HepG2 (cell line): ENCODE measurements around the gene GLB1L. TPM values are rescaled to one million over a fixed set of nuclear protein-coding genes. Genes with fewer than 3 reads are reported as not detected.

Experiments used
- ASH2L ChIP-seq: fragments of 300-600, 200-600 bp; sonication (generic); IDR thresholded peaks from 2 replicates; pipeline ENCODE4 v1.7.0; 2017; ENCODE audit warnings: low read depth, mild to moderate bottlenecking, moderate library complexity, mixed read lengths, low read length; ENCODE audit not compliant: insufficient read length
- ERF ChIP-seq: IDR thresholded peaks from 2 replicates; pipeline ENCODE4 v1.6.1; 2018; ENCODE audit warnings: missing biosample characterization, missing genetic modification reagents
- FOXK2 ChIP-seq: fragments of 450-650 bp; IDR thresholded peaks from 2 replicates; pipeline ENCODE4 v1.6.1; 2016
- JUNB ChIP-seq: sonication (generic); formaldehyde crosslinking; IDR thresholded peaks from 2 replicates; pipeline ENCODE4 v1.8.0; 2022; ENCODE audit warnings: missing genetic modification reagents, mild to moderate bottlenecking, borderline replicate concordance
- KDM4B ChIP-seq: sonication (generic); formaldehyde crosslinking; IDR thresholded peaks from 2 replicates; pipeline ENCODE4 v1.4.0; 2020; ENCODE audit warnings: missing genetic modification reagents
- KLF13 ChIP-seq: sonication (generic); formaldehyde crosslinking; IDR thresholded peaks from 2 replicates; pipeline ENCODE4 v1.4.0; 2020; ENCODE audit warnings: mild to moderate bottlenecking, missing genetic modification reagents
- MED13 ChIP-seq: sonication (generic); formaldehyde crosslinking; IDR thresholded peaks from 2 replicates; pipeline ENCODE4 v1.5.0; 2020; ENCODE audit warnings: missing genetic modification reagents
- SAP130 ChIP-seq: IDR thresholded peaks from 2 replicates; pipeline ENCODE4 v1.6.1; 2016; ENCODE audit warnings: low read depth
- SP1 ChIP-seq, 2 experiments: fragments of 450-650 bp in 1 of 2; sonication (generic) in 1 of 2; formaldehyde crosslinking in 1 of 2; IDR thresholded peaks; 2 replicates each; pipeline versions ENCODE4 v1.4.0 to v1.6.1; 2016 to 2020; ENCODE audit warnings: missing genetic modification reagents in 1 of 2
- TAF1 ChIP-seq: sonication (generic); formaldehyde crosslinking; IDR thresholded peaks from 2 replicates; pipeline ENCODE4 v1.4.0; 2020; ENCODE audit warnings: missing genetic modification reagents
- ZBTB42 ChIP-seq: sonication (generic); formaldehyde crosslinking; IDR thresholded peaks from 2 replicates; pipeline ENCODE4 v1.5.0; 2020; ENCODE audit warnings: mild to moderate bottlenecking, missing genetic modification reagents
- ZNF350 ChIP-seq: sonication (generic); formaldehyde crosslinking; IDR thresholded peaks from 2 replicates; pipeline ENCODE4 v1.4.0; 2020; ENCODE audit warnings: mild to moderate bottlenecking, low read depth, missing genetic modification reagents, borderline replicate concordance
- ZNF382 ChIP-seq: sonication (generic); formaldehyde crosslinking; IDR thresholded peaks from 2 replicates; pipeline ENCODE4 v1.5.0; 2020; ENCODE audit warnings: missing genetic modification reagents, mild to moderate bottlenecking, borderline replicate concordance
- ZNF550 ChIP-seq: sonication (generic); formaldehyde crosslinking; IDR thresholded peaks from 2 replicates; pipeline ENCODE4 v1.4.0; 2020; ENCODE audit warnings: mild to moderate bottlenecking, missing genetic modification reagents, borderline replicate concordance
- ZNF672 ChIP-seq: sonication (generic); formaldehyde crosslinking; IDR thresholded peaks from 2 replicates; pipeline ENCODE4 v1.8.1; 2022; ENCODE audit warnings: missing genetic modification reagents
- ZNF678 ChIP-seq: sonication (generic); formaldehyde crosslinking; IDR thresholded peaks from 2 replicates; pipeline ENCODE4 v1.4.0; 2020; ENCODE audit warnings: mild to moderate bottlenecking, missing genetic modification reagents
- ZSCAN30 ChIP-seq: sonication (generic); formaldehyde crosslinking; IDR thresholded peaks from 2 replicates; pipeline ENCODE4 v1.5.0; 2020; ENCODE audit warnings: mild to moderate bottlenecking, missing genetic modification reagents
- polyA plus RNA-seq, 8 experiments: library from polyadenylated mRNA; depleted of rRNA in 3 of 8; stranded (reverse) in 7 of 8; unstranded in 1 of 8; fragments of >200 nt; fragmentation: Illumina TruSeq in 4 of 8; extraction: Trizol in 4 of 8; gene quantifications; 2 replicates each; pipeline versions ENCODE4 v1.2.1 to v1.2.3, GENCODE V29; 2011 to 2016; ENCODE audit warnings: low read depth in 4 of 8, missing spikeins in 1 of 8, mixed read lengths in 1 of 8; ENCODE audit not compliant: insufficient read depth in 1 of 8
- total RNA-seq, 5 experiments: library from RNA; depleted of rRNA; stranded (reverse); fragments of >200 nt; fragmentation: Illumina TruSeq; extraction: Trizol; gene quantifications; 2 replicates each; pipeline ENCODE4 v1.2.3, GENCODE V29; 2016; ENCODE audit warnings: low read depth in 1 of 5
- TF ChIP-seq, protein P1 (sequence below): sonication (generic); formaldehyde crosslinking; IDR thresholded peaks from 2 replicates; pipeline ENCODE4 v1.8.1; 2022; ENCODE audit warnings: low read depth, mild to moderate bottlenecking, missing genetic modification reagents
- TF ChIP-seq, protein P2 (sequence below): conservative IDR thresholded peaks from 2 replicates; pipeline ENCODE4 v1.6.1; 2018; ENCODE audit warnings: missing genetic modification reagents
- TF ChIP-seq, protein P3 (sequence below): sonication (generic); formaldehyde crosslinking; IDR thresholded peaks from 2 replicates; pipeline ENCODE4 v1.4.0; 2020; ENCODE audit warnings: missing genetic modification reagents, borderline replicate concordance

GLB1L gene
- total and polyA plus RNA-seq, 2 of the 13 experiments (the other 11 are each of a cell fraction or from before 2014, with no cell fraction given): 6.8 to 7.3 TPM

DNA sequence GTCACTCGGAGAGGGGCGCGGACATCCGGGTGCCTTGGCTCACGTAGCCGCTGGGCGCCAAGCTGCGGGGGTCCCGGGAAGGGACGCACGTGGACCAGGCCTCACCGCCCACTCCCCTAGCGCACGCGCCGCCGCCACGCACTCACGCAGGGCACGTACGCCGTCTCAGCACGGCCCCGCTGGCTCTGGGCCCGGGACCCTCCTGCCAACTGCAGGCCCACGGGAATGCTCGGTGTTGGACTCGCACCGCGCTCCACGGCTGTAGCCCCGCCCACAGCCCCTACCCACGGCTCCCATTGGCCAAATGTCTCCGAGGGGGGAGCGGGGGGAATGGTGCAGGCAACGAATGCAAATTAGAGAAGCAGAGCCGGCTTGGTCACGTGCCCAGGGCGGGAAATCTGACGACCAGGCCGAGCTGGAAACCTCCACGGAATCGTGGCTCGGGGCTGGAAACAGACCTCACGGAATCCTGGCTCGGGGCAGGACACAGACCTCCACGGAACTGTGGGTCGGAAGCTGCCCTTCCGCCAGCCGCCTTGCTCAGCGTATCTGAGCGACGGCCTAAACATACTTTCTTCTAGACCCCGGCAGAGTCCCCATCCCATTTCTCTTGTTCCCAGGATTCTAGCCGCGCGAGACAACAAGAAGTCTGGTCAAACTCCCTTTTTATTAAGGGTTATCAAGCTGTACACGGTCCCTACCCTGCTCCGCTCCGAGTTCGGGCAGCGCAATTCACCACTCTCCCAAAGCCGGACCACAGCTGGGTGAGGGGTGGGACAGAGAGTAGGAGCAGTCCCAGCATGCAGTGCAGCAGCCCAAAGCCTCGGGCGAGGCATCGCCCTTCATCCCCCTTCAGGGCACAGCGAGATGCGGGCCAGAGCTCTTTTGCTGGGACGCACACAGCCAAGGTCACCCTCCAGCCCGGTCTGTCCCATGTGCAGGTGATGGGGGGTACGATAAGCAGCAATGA is 26.2 kb downstream of the GLB1L start, which contains the start of gene ABCB6 (continued):
- TF ChIP-seq, protein P1, sequence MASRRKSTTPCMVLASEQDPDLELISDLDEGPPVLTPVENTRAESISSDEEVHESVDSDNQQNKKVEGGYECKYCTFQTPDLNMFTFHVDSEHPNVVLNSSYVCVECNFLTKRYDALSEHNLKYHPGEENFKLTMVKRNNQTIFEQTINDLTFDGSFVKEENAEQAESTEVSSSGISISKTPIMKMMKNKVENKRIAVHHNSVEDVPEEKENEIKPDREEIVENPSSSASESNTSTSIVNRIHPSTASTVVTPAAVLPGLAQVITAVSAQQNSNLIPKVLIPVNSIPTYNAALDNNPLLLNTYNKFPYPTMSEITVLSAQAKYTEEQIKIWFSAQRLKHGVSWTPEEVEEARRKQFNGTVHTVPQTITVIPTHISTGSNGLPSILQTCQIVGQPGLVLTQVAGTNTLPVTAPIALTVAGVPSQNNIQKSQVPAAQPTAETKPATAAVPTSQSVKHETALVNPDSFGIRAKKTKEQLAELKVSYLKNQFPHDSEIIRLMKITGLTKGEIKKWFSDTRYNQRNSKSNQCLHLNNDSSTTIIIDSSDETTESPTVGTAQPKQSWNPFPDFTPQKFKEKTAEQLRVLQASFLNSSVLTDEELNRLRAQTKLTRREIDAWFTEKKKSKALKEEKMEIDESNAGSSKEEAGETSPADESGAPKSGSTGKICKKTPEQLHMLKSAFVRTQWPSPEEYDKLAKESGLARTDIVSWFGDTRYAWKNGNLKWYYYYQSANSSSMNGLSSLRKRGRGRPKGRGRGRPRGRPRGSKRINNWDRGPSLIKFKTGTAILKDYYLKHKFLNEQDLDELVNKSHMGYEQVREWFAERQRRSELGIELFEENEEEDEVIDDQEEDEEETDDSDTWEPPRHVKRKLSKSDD (CRISPR knock-in tag): 0 out of 2 replicates have a peak, but pooled peaks have one; percentile 73
- no peak for TF ChIP-seq ZNF382 (CRISPR knock-in tag)
- peak; percentile 73 for TF ChIP-seq KLF13 (CRISPR knock-in tag)
- TF ChIP-seq ERF (CRISPR knock-in tag): peak; percentile 87
- no peak for TF ChIP-seq ASH2L
- peak; percentile 59; the same call in 1 of the 2 replicates for TF ChIP-seq ZNF550 (CRISPR knock-in tag)
- TF ChIP-seq, protein P2, sequence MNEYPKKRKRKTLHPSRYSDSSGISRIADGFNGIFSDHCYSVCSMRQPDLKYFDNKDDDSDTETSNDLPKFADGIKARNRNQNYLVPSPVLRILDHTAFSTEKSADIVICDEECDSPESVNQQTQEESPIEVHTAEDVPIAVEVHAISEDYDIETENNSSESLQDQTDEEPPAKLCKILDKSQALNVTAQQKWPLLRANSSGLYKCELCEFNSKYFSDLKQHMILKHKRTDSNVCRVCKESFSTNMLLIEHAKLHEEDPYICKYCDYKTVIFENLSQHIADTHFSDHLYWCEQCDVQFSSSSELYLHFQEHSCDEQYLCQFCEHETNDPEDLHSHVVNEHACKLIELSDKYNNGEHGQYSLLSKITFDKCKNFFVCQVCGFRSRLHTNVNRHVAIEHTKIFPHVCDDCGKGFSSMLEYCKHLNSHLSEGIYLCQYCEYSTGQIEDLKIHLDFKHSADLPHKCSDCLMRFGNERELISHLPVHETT (CRISPR knock-in tag): peak; percentile 68
- peak; percentile 49 for TF ChIP-seq ZBTB42
- no peak for TF ChIP-seq JUNB (CRISPR knock-in tag)
- no peak; the same call in 1 of the 2 replicates for TF ChIP-seq ZNF672 (CRISPR knock-in tag)
- no peak for TF ChIP-seq SP1 (IDR thresholded peaks at IDR 0.05)
- peak; percentile 95 for TF ChIP-seq SP1 (CRISPR knock-in tag; IDR thresholded peaks at IDR 0.05)
- TF ChIP-seq, protein P3, sequence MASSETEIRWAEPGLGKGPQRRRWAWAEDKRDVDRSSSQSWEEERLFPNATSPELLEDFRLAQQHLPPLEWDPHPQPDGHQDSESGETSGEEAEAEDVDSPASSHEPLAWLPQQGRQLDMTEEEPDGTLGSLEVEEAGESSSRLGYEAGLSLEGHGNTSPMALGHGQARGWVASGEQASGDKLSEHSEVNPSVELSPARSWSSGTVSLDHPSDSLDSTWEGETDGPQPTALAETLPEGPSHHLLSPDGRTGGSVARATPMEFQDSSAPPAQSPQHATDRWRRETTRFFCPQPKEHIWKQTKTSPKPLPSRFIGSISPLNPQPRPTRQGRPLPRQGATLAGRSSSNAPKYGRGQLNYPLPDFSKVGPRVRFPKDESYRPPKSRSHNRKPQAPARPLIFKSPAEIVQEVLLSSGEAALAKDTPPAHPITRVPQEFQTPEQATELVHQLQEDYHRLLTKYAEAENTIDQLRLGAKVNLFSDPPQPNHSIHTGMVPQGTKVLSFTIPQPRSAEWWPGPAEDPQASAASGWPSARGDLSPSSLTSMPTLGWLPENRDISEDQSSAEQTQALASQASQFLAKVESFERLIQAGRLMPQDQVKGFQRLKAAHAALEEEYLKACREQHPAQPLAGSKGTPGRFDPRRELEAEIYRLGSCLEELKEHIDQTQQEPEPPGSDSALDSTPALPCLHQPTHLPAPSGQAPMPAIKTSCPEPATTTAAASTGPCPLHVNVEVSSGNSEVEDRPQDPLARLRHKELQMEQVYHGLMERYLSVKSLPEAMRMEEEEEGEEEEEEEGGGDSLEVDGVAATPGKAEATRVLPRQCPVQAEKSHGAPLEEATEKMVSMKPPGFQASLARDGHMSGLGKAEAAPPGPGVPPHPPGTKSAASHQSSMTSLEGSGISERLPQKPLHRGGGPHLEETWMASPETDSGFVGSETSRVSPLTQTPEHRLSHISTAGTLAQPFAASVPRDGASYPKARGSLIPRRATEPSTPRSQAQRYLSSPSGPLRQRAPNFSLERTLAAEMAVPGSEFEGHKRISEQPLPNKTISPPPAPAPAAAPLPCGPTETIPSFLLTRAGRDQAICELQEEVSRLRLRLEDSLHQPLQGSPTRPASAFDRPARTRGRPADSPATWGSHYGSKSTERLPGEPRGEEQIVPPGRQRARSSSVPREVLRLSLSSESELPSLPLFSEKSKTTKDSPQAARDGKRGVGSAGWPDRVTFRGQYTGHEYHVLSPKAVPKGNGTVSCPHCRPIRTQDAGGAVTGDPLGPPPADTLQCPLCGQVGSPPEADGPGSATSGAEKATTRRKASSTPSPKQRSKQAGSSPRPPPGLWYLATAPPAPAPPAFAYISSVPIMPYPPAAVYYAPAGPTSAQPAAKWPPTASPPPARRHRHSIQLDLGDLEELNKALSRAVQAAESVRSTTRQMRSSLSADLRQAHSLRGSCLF (CRISPR knock-in tag): 0 out of 2 replicates have a peak, but pooled peaks have one; percentile 11
- TF ChIP-seq ZNF678 (CRISPR knock-in tag): 0 out of 2 replicates have a peak, but pooled peaks have one; percentile 25
- peak; percentile 99 for TF ChIP-seq SAP130 (CRISPR knock-in tag)
- peak; percentile 35; the same call in 1 of the 2 replicates for TF ChIP-seq KDM4B (CRISPR knock-in tag)
- TF ChIP-seq FOXK2: no peak
- TF ChIP-seq TAF1: peak; percentile 100
- TF ChIP-seq ZNF350 (CRISPR knock-in tag): peak; percentile 96; the same call in 1 of the 2 replicates
- TF ChIP-seq ZSCAN30 (CRISPR knock-in tag): peak; percentile 82; the same call in 1 of the 2 replicates
- TF ChIP-seq MED13 (CRISPR knock-in tag): peak; percentile 68; the same call in 1 of the 2 replicates
